ENCODE measurements around the gene ABAT.
A peak's percentile ranks its signal among the peaks of the same experiment; 100 is the strongest.
"Not testable (repeated sequence)": the region's sequence is repeated elsewhere in the genome, so short reads cannot be mapped to it uniquely, and the experiment has no call there.

ABAT gene

GRCh38 chr16:8646326-8647053 lies 27.9 kb upstream of the ABAT start:
- no peak for DNase-seq
- in situ Hi-C loops (cut with HindIII; ENCODE audit: low pct_ligation_motif_present, low pct_unique_long_range_greater_than_20kb, low sequenced_read_pairs): no loop called here

GRCh38 chr16:8647721-8648318 lies 26.6 kb upstream of the ABAT start:
- in situ Hi-C loops (cut with HindIII; ENCODE audit: low pct_ligation_motif_present, low pct_unique_long_range_greater_than_20kb, low sequenced_read_pairs): no loop called here

GRCh38 chr16:8648877-8649276 lies 25.5 kb upstream of the ABAT start:
- no peak for DNase-seq
- in situ Hi-C loops (cut with HindIII; ENCODE audit: low pct_ligation_motif_present, low pct_unique_long_range_greater_than_20kb, low sequenced_read_pairs): no loop called here

More at GRCh38 chr16:8647721-8648318, 26.6 kb upstream of the ABAT start:
- DNase-seq: no peak

GRCh38 chr16:8649829-8650554 lies 24.4 kb upstream of the ABAT start:
- in situ Hi-C loops (cut with HindIII; ENCODE audit: low pct_ligation_motif_present, low pct_unique_long_range_greater_than_20kb, low sequenced_read_pairs): no loop called here
- DNase-seq: no peak

- in situ Hi-C loops (cut with HindIII; ENCODE audit: low pct_ligation_motif_present, low pct_unique_long_range_greater_than_20kb, low sequenced_read_pairs): not testable (repeated sequence)
These were observed 22.5 kb upstream of the ABAT start for GRCh38 chr16:8651958-8652357.

GRCh38 chr16:8655184-8655717 lies 19.2 kb upstream of the ABAT start:
- in situ Hi-C loops (cut with HindIII; ENCODE audit: low pct_ligation_motif_present, low pct_unique_long_range_greater_than_20kb, low sequenced_read_pairs): no loop called here

More at GRCh38 chr16:8651958-8652357, 22.5 kb upstream of the ABAT start:
- peak; percentile 38 for DNase-seq

GRCh38 chr16:8656376-8656775 lies 18.0 kb upstream of the ABAT start:
- in situ Hi-C loops (cut with HindIII; ENCODE audit: low pct_ligation_motif_present, low pct_unique_long_range_greater_than_20kb, low sequenced_read_pairs): no loop called here

More at GRCh38 chr16:8655184-8655717, 19.2 kb upstream of the ABAT start:
- peak; percentile 57 for DNase-seq

GRCh38 chr16:8660841-8661301 lies 13.5 kb upstream of the ABAT start:
- in situ Hi-C loops (cut with HindIII; ENCODE audit: low pct_ligation_motif_present, low pct_unique_long_range_greater_than_20kb, low sequenced_read_pairs): no loop called here
- DNase-seq: peak; percentile 82

More at GRCh38 chr16:8656376-8656775, 18.0 kb upstream of the ABAT start:
- no peak for DNase-seq

GRCh38 chr16:8661703-8662102 lies 12.7 kb upstream of the ABAT start:
- in situ Hi-C loops (cut with HindIII; ENCODE audit: low pct_ligation_motif_present, low pct_unique_long_range_greater_than_20kb, low sequenced_read_pairs): no loop called here
- DNase-seq: no peak

GRCh38 chr16:8663192-8664089 lies 11.0 kb upstream of the ABAT start:
- in situ Hi-C loops (cut with HindIII; ENCODE audit: low pct_ligation_motif_present, low pct_unique_long_range_greater_than_20kb, low sequenced_read_pairs): no loop called here
- DNase-seq: no peak

GRCh38 chr16:8665529-8665928 lies 8.9 kb upstream of the ABAT start:
- in situ Hi-C loops (cut with HindIII; ENCODE audit: low pct_ligation_motif_present, low pct_unique_long_range_greater_than_20kb, low sequenced_read_pairs): no loop called here
- no peak for DNase-seq

GRCh38 chr16:8667492-8667891 lies 6.9 kb upstream of the ABAT start:
- in situ Hi-C loops (cut with HindIII; ENCODE audit: low pct_ligation_motif_present, low pct_unique_long_range_greater_than_20kb, low sequenced_read_pairs): no loop called here

GRCh38 chr16:8668113-8668512 lies 6.3 kb upstream of the ABAT start:
- in situ Hi-C loops (cut with HindIII; ENCODE audit: low pct_ligation_motif_present, low pct_unique_long_range_greater_than_20kb, low sequenced_read_pairs): no loop called here
- no peak for DNase-seq

More at GRCh38 chr16:8667492-8667891, 6.9 kb upstream of the ABAT start:
- DNase-seq: no peak

- in situ Hi-C loops (cut with HindIII; ENCODE audit: low pct_ligation_motif_present, low pct_unique_long_range_greater_than_20kb, low sequenced_read_pairs): no loop called here
- no peak for DNase-seq
These were observed 4.9 kb upstream of the ABAT start for GRCh38 chr16:8669481-8669880.

GRCh38 chr16:8670014-8670560 lies 4.3 kb upstream of the ABAT start:
- no peak for DNase-seq
- in situ Hi-C loops (cut with HindIII; ENCODE audit: low pct_ligation_motif_present, low pct_unique_long_range_greater_than_20kb, low sequenced_read_pairs): no loop called here

- in situ Hi-C loops (cut with HindIII; ENCODE audit: low pct_ligation_motif_present, low pct_unique_long_range_greater_than_20kb, low sequenced_read_pairs): no loop called here
- DNase-seq: no peak
These were observed 605 bp upstream of the ABAT start for GRCh38 chr16:8673611-8674412.

Data from ACHN (cell line).